HUDEP-2 (cell line): ENCODE data around the gene KCNB1.

ENCODE experiments used
- DNase-seq, 76 experiments: peaks; one replicate each; lab custom pipeline; 2025; ENCODE audit not compliant: unreplicated experiment in 76 of 76; lab: John Stamatoyannopoulos, UW

The KCNB1 gene

GRCh38 chr20:49395183-49395582 is 87.3 kb downstream of the KCNB1 start:
- DNase-seq: no peak

DNA sequence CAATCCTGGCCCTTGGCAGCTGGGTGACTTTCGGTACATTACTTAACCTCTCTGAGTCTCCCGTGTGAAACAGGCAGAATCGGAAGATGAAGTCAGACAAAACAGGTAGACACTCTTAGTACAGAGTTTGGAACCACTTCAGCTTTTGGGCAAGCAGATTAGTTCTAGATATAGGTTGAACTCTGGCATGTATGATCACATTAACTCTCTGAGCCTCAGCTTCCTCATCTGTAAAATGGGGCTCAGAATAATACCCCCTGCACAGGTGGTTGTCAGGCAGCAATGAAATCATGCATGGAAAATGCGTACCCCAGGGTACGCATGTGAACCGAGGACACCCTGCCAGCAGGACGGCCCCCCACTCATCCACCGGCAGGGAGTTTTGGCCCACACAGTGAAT is 87.7 kb downstream of the KCNB1 start:
- DNase-seq: no peak

- DNase-seq: no peak
Observed at GRCh38 chr20:49394264-49394663, 88.2 kb downstream of the KCNB1 start.

- no peak for DNase-seq
Observed at GRCh38 chr20:49393803-49394202, 88.7 kb downstream of the KCNB1 start.

DNA sequence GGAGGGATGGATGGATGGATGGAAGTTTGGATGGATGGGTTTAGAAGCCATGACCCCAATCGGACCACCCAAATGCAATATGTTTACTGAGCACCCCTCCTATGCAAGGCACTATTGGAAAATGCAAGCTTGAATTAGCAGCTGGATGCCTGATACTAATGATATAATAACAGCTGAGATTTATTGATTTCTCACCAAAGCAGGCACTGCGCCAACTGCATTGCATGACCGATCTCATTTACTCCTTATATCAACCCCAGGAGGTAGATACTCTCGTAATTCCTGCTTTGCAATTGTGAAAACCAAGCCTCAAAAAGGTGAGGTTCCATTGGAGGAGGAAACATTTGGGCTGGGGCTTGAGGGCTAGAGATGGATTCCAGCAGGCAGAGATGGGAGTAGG is 89.7 kb downstream of the KCNB1 start:
- DNase-seq: no peak

DNA sequence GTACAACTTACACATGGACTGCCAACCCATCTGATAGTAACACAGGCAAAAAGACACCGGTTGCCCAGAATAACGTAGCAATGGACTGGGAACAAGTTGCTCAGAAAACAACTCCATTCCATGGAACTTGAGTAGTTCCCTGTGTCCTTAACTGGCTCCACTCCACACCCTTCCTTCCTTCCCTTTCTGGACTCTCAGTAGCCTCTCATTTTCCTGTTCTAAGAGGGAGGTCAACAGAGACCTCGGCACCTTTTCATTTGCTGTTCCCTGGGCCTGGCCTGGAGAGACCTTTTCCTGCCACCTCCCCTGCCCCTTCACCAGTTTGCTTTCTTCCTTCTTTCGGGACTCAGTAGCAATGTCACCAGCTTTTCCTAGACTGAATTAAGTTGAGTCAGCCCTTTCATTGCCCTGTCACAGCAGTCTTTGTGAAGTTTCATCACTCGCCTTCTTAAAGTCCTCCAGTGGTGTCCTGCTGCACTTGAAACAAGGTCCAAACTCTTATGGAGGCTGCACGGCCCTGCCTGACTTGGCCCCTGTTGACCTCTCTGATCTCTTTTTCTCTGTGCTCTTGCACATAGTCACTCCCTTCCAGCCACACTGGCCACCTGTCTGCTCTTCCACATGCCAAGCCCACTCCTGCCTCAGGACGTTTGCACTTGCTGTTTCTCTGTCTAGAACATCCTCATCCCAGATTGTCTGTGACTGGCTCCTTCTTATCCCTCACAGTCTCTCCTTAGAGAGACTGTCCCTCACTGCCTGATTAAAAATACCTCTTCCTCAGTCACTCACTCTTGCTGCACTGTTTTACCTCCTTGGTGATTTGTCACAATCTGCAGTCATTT is 90.8 kb downstream of the KCNB1 start:
- no peak for DNase-seq

- no peak for DNase-seq
Observed at GRCh38 chr20:49389854-49390253, 92.6 kb downstream of the KCNB1 start.

DNA sequence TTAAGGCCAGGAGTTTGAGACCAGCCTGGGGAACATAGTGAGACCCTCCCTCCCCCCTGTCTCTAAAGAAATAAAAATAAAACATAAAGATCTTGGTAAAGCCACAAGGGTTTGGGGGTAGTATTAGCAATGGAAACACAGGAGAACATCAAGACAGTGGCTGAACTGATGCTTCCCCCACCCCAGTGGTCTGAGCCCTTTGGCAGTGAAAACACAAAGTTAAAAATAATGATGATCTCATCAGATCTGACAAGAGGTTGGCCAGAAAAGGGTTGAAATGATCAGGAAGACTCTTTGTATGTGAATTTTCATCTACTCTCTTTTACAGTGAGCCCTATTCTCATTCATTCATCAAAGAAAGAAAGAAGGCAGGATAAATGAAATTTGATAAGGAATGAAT is 93.7 kb downstream of the KCNB1 start:
- no peak for DNase-seq

- no peak for DNase-seq
Observed at GRCh38 chr20:49387581-49387939, 94.9 kb downstream of the KCNB1 start.

GRCh38 chr20:49386848-49387580 is 95.5 kb downstream of the KCNB1 start:
- DNase-seq: no peak

DNA sequence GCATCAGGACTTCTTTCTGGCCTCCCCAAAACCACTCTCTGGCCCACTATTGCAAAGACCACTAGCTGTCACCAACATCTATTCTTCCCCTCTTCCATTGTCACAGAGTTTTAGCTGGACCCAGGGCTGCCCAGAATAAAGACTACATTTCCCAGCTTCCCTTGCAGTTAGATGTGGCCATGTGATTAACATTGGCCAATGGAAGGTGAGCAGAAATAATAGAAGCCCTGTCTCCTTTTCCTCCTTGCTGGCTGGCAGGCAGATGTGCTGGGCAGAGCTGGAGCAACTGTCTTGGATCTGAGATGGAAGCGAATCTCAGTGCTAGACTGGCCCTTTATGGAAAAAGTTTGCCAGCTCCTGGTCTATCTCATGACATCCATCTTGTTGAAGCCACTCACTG is 97.0 kb downstream of the KCNB1 start:
- DNase-seq: peak in 3 of 76 experiments; percentile 3 to 14 (median 7)

GRCh38 chr20:49384437-49385434 is 97.7 kb downstream of the KCNB1 start:
- peak in 61 of 76 experiments; percentile 2 to 78 (median 49) for DNase-seq

GRCh38 chr20:49381558-49382493 is 100.6 kb downstream of the KCNB1 start:
- no peak for DNase-seq

- no peak for DNase-seq
Observed at GRCh38 chr20:49380337-49380780, 102.1 kb downstream of the KCNB1 start.

DNA sequence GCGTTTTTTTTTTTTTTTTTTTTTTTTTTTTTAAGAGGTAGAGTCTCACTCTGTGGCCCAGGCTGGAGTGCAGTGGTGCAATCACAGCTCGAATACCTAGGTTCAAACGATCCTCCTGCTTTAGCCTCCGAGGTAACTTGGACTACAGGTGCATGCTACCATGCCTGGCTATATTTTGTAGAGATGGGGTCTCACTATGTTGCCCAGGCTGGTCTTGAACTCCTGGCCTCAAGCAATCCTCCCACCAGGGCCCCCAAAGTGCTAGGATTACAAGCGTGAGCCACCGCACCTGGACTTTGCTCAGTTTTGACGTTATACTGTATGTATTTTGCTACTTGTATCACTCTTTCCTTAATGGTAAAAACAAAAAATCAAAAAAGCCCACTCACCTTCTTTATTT is 103.1 kb downstream of the KCNB1 start:
- DNase-seq: no peak

- no peak for DNase-seq
Observed at GRCh38 chr20:49377326-49377725, 105.1 kb downstream of the KCNB1 start.

DNA sequence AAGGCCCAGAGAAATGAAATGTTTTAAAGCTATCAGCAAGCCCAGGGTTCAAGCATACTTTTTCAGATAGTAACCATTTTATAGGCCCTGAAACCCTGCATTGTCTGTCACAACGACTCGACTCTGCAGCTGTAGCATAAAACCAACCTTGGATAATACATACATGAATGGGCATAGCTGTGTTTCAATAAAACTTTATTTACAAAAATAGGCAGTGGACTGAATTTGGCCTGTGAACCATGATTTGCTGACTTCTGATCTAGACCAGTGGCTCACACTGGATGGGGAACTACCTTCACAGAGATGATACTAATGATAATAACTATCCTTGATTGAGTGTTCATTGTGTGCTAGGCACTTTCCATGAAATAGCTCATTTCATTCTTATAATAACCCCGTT is 107.3 kb downstream of the KCNB1 start:
- DNase-seq: no peak

GRCh38 chr20:49372095-49372734 is 110.3 kb downstream of the KCNB1 start:
- DNase-seq: no peak

DNA sequence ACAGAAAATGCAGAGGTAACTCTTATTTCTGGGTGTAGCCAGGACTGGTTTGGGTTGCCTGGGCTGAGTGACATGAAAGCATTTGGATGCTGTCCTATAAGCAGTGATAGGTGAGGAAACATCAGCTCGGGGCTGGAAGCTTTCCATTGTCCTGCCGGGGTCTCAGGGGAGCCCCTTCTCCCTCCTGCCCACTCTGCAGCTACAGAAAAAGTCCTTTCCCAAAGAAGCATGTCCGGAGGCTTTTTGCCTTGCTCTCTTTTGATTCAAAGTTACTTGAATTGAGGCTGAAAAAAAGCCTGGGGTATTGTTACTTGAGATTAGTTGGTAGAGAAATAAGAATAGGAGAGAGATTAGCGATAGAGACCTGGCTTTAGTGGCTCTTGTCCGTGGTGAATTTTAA is 113.9 kb downstream of the KCNB1 start:
- no peak for DNase-seq
